K562 (cell line): ENCODE measurements around the gene TREM1. TPM values are rescaled to one million over a fixed set of nuclear protein-coding genes. Genes with fewer than 3 reads are reported as not detected.
"Not testable (repeated sequence)": the region's sequence is repeated elsewhere in the genome, so short reads cannot be mapped to it uniquely, and the experiment has no call there.

Experiments used
- ATAC-seq: fragments of 200-7000 bp; cut with Tn5 transposase; 3 replicates; pipeline ENCODE4 v1.9.1; 2020; ENCODE audit warnings: moderate library complexity
- BruUV-seq: library from RNA; stranded (reverse); fragments of 400-500 nt; replicated peaks from 2 replicates; lab custom pipeline; 2021; lab: Mats Ljungman, UMichigan
- CTCF ChIA-PET: fragments of 300-600 bp; formaldehyde crosslinking; extraction: SDS; loops from one replicate; lab custom pipeline; 2021; ENCODE audit warnings: low intra/inter-chr PET ratio; lab: Yijun Ruan, JAX
- POLR2A ChIA-PET: fragments of 300-600, 350-650 bp; sonication (Branson Sonifier 250); formaldehyde crosslinking; extraction: SDS; loops from one replicate; lab custom pipeline; 2021; ENCODE audit warnings: antibody characterized with exemption, inconsistent platforms; lab: Yijun Ruan, JAX
- DNase-seq, 4 experiments: peaks; one replicate each; pipeline versions ENCODE4 v3.0.0 to v3.0.0-alpha.2; 2011 to 2018; ENCODE audit warnings: low spot score in 3 of 4, mixed read lengths in 3 of 4; ENCODE audit errors: extremely low read depth in 1 of 4
- FAIRE-seq: peaks from 2 replicates; lab custom pipeline; 2011; peaks lifted over from hg19 to GRCh38; lab: Jason Lieb, UNC
- H2AFZ ChIP-seq: 2 replicates; pipeline ENCODE4 v1.6.0; 2011; ENCODE audit warnings: low read depth, low read length, control low read depth, inconsistent platforms
- H3K27ac ChIP-seq: fragments of 200-600 bp; 3 replicates; pipeline ENCODE4 v1.8.0; 2011; ENCODE audit warnings: low read depth, mild to moderate bottlenecking, control low read depth, inconsistent platforms, low read length, moderate library complexity, mixed read lengths; ENCODE audit errors: extremely low read depth
- H3K27me3 ChIP-seq, 2 experiments: fragments of 300-600 bp in 1 of 2; 2 replicates in 1 of 2; 3 replicates in 1 of 2; pipeline versions ENCODE4 v1.6.0 to v1.8.0; 2011; ENCODE audit warnings: inconsistent platforms in 2 of 2, low read length in 2 of 2, mild to moderate bottlenecking in 1 of 2, mixed read lengths in 1 of 2, moderate library complexity in 1 of 2; ENCODE audit not compliant: control insufficient read depth in 2 of 2, insufficient read depth in 2 of 2
- H3K36me3 ChIP-seq: fragments of 300-600 bp; 3 replicates; pipeline ENCODE4 v1.8.0; 2011; ENCODE audit warnings: mild to moderate bottlenecking, low read length, inconsistent platforms; ENCODE audit not compliant: control insufficient read depth, insufficient read depth
- H3K4me1 ChIP-seq, 2 experiments: fragments of 200-600 bp in 1 of 2; replicated peaks in 1 of 2; 2 replicates in 1 of 2; 3 replicates in 1 of 2; pipeline versions ENCODE4 v1.5.1 to v1.8.0; 2011; ENCODE audit warnings: inconsistent platforms in 2 of 2, low read length in 2 of 2, mild to moderate bottlenecking in 1 of 2, mixed read lengths in 1 of 2, moderate library complexity in 1 of 2; ENCODE audit not compliant: control insufficient read depth in 2 of 2, insufficient read depth in 2 of 2
- H3K4me2 ChIP-seq: 2 replicates; pipeline ENCODE4 v1.6.1; 2011; ENCODE audit warnings: low read length, control low read depth, inconsistent platforms, mixed read lengths; ENCODE audit not compliant: insufficient read depth
- H3K4me3 ChIP-seq: fragments of 200-600 bp; sonication (generic), shearing (Covaris generic); 2 replicates; pipeline ENCODE4 v1.5.1; 2016; ENCODE audit warnings: control low read depth, inconsistent platforms
- H3K79me2 ChIP-seq: fragments of 200-600 bp; 3 replicates; pipeline ENCODE4 v1.8.0; 2011; ENCODE audit warnings: low read length, inconsistent platforms; ENCODE audit not compliant: control insufficient read depth, insufficient read depth
- H3K9ac ChIP-seq, 2 experiments: 2 replicates each; pipeline versions ENCODE4 v1.6.0 to v1.6.1; 2011; ENCODE audit warnings: low read depth in 2 of 2, low read length in 2 of 2, control low read depth in 1 of 2, inconsistent platforms in 1 of 2, mild to moderate bottlenecking in 1 of 2, mixed read lengths in 1 of 2; ENCODE audit not compliant: insufficient read depth in 1 of 2
- H3K9me1 ChIP-seq: one replicate; pipeline ENCODE4 v1.6.0; 2011; ENCODE audit warnings: inconsistent platforms, mild to moderate bottlenecking, low read length, moderate library complexity; ENCODE audit not compliant: control insufficient read depth, insufficient read depth
- H3K9me3 ChIP-seq: replicated peaks from 2 replicates; pipeline ENCODE4 v1.5.1; 2011; ENCODE audit warnings: low read depth, low read length, inconsistent platforms; ENCODE audit not compliant: control insufficient read depth, insufficient read depth
- H4K20me1 ChIP-seq: replicated peaks from 2 replicates; pipeline ENCODE4 v1.6.1; 2011; ENCODE audit warnings: low read length, inconsistent platforms, mixed read lengths; ENCODE audit not compliant: control insufficient read depth, insufficient read depth
- HMG20B ChIP-seq: fragments of 250-450 bp; sonication (Bioruptor Pico); IDR thresholded peaks from 2 replicates; pipeline ENCODE4 v1.5.0; 2021; ENCODE audit warnings: mild to moderate bottlenecking
- SIN3A ChIP-seq, 2 experiments: fragments of 150-350 bp in 1 of 2; IDR thresholded peaks; 2 replicates each; pipeline ENCODE4 v1.6.1; 2011 to 2016; ENCODE audit warnings: borderline replicate concordance in 2 of 2, low read depth in 2 of 2, low read length in 2 of 2, mild to moderate bottlenecking in 2 of 2, moderate library complexity in 2 of 2; ENCODE audit not compliant: control insufficient read depth in 1 of 2
- WGBS: fragments of 100-300 bp; shearing (Covaris generic); methylation state at CpG from one replicate; pipeline ENCODE4 v1.1.6; 2016; ENCODE audit warnings: low coverage, mixed read lengths; ENCODE audit not compliant: insufficient coverage; ENCODE audit errors: missing lambda C conversion rate; 5-methylcytosine and 5-hydroxymethylcytosine counted together
- in situ Hi-C: fragments of 300-500 bp; cut with MboI; formaldehyde crosslinking; loops from 4 replicates; pipeline ENCODE4 v1.15.0; 2018; ENCODE audit warnings: inconsistent platforms, mixed read lengths
- intact Hi-C: fragments of 100-400 bp; cut with micrococcal nuclease; formaldehyde crosslinking; loops from 2 replicates; pipeline ENCODE4 v1.14.2; 2022
- polyA plus RNA-seq, 8 experiments: library from polyadenylated mRNA; depleted of rRNA in 4 of 8; stranded (reverse) in 5 of 8; unstranded in 3 of 8; fragments of >200 nt; fragmentation: Nextera tagmentation in 2 of 8; fragmentation: Illumina TruSeq in 1 of 8; extraction: Ambion mirVana in 2 of 8; extraction: Trizol in 1 of 8; gene quantifications; 2 replicates each; pipeline versions ENCODE4 v1.2.1 to v1.2.3, GENCODE V29; 2011 to 2014; ENCODE audit warnings: inconsistent platforms in 1 of 8, missing spikeins in 1 of 8
- total RNA-seq, 7 experiments: library from RNA; depleted of rRNA in 6 of 7; stranded (reverse); fragments of >200 nt in 6 of 7; fragmentation: Illumina TruSeq in 2 of 7; extraction: Trizol in 2 of 7; gene quantifications; 2 replicates each; pipeline versions ENCODE4 v1.2.1 to v1.2.3, GENCODE V29; 2011 to 2021; ENCODE audit warnings: low replicate concordance in 1 of 7

TREM1 gene
- total and polyA plus RNA-seq, 9 of the 15 experiments (the other 6 are each of a cell fraction or from before 2014, with no cell fraction given), result not detected

DNA sequence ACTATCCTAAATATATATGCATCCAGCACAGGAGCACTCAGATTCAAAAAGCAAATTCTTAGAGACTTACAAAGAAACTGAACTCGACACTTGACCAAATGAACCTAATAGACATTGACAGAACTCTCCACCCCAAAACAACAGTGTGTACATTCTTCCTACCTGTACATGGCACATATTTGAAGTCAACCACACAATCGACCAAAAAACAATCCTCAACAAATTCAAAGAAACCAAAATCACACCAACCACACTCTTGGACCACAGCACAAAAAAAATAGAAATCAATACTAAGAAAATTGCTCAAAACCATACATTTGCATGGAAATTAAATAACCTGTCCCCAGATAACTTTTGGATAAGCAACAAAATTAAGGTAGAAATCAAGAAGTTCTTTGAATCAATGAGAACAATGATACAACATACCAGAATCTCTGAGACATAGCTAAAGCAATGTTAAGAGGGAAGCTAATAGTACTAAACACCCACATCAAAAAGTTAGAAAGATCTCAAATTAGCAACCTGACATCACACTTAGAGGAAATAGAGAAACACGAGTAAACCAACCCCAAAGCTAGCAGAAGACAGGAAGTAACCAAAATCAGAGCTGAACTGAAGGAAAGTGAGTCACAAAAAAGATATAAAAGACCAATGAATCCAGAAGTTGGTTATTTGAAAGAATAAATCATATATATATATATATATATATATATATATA is 12.5 kb upstream of the TREM1 start (continued):
- TF ChIP-seq SIN3A (IDR thresholded peaks at IDR 0.05; ENCODE audit: borderline replicate concordance in 2 of 2, control insufficient read depth in 1 of 2, low read depth in 2 of 2, low read length in 2 of 2) (no peak), HMG20B (CRISPR knock-in tag) (no peak)

- H3K79me2 ChIP-seq, H3K36me3 ChIP-seq, H3K9ac ChIP-seq, intact Hi-C loops, H3K4me2 ChIP-seq, H3K9me3 ChIP-seq, H3K27me3 ChIP-seq, H3K4me1 ChIP-seq, ATAC-seq, in situ Hi-C loops, H4K20me1 ChIP-seq, H3K9me1 ChIP-seq, H3K27ac ChIP-seq, FAIRE-seq, DNase-seq, H3K4me3 ChIP-seq, BruUV-seq, CTCF ChIA-PET, H2AFZ ChIP-seq: not testable (repeated sequence)
- WGBS, result 2% methylated on average over 5 of the region's 5 CpGs
- POLR2A ChIA-PET, result interaction anchor here (1.0 kb wide), 1 partner anchor 9 kb away, joined by 3 read pairs; no protein-coding TSS in a partner anchor
Observed at GRCh38 chr6:41297248-41297647, 10.8 kb upstream of the TREM1 start.
